ENCODE data around the gene PCBP4.

- peak; percentile 43 to 74 (median 58) for TF ChIP-seq CTCF (IDR thresholded peaks at IDR 0.05 in 4 of 5, conservative IDR thresholded peaks at IDR 0.05 in 1 of 5)
- TF ChIP-seq POLR2A (IDR thresholded peaks at IDR 0.05), result no peak
Measured at GRCh38 chr3:51955893-51956770, 11.1 kb downstream of the PCBP4 start.

Measured in gastrocnemius medialis (tissue), 4 donors.